ENCODE data around the gene CAMK1D.

Gene CAMK1D

GRCh38 chr10:12405342-12406320, 56.3 kb downstream of the CAMK1D start:
- peak; percentile 20 for DNase-seq

GRCh38 chr10:12406764-12407400, 57.5 kb downstream of the CAMK1D start:
- no peak for DNase-seq

GRCh38 chr10:12408472-12408871, 59.1 kb downstream of the CAMK1D start:
- DNase-seq: no peak

- DNase-seq: no peak
These were observed 59.8 kb downstream of the CAMK1D start for GRCh38 chr10:12409161-12409560.

- DNase-seq: no peak
These were observed 60.3 kb downstream of the CAMK1D start for GRCh38 chr10:12409613-12410012.

- no peak for DNase-seq
These were observed 63.5 kb downstream of the CAMK1D start for GRCh38 chr10:12412666-12413368.

GRCh38 chr10:12413369-12413711, 64.0 kb downstream of the CAMK1D start:
- no peak for DNase-seq

- DNase-seq: no peak
These were observed 65.1 kb downstream of the CAMK1D start for GRCh38 chr10:12414278-12414989.

- no peak for DNase-seq
These were observed 67.2 kb downstream of the CAMK1D start for GRCh38 chr10:12416344-12417050.

GRCh38 chr10:12417331-12417730, 68.0 kb downstream of the CAMK1D start:
- no peak for DNase-seq

GRCh38 chr10:12418000-12418399, 68.7 kb downstream of the CAMK1D start:
- no peak for DNase-seq

- DNase-seq: no peak
These were observed 69.4 kb downstream of the CAMK1D start for GRCh38 chr10:12418725-12419261.

GRCh38 chr10:12419262-12419847, 70.0 kb downstream of the CAMK1D start:
- DNase-seq: no peak

GRCh38 chr10:12420530-12421120, 71.3 kb downstream of the CAMK1D start:
- no peak for DNase-seq

GRCh38 chr10:12422189-12422588, 72.8 kb downstream of the CAMK1D start:
- DNase-seq: no peak

- DNase-seq: no peak
These were observed 74.5 kb downstream of the CAMK1D start for GRCh38 chr10:12423896-12424295.

GRCh38 chr10:12427276-12427675, 77.9 kb downstream of the CAMK1D start:
- DNase-seq: no peak

- DNase-seq: no peak
These were observed 79.2 kb downstream of the CAMK1D start for GRCh38 chr10:12428447-12429135.

- no peak for DNase-seq
These were observed 81.1 kb downstream of the CAMK1D start for GRCh38 chr10:12430406-12430982.
